Activated CD4-positive, alpha-beta T cell treated with anti-CD3 and anti-CD28 coated beads, Interleukin-2, Interleukin-6, amounts not matched to agents 100 ng/mL and 50 ng/mL, durations not matched to agents 16 hours and 8 hours (primary cell): ENCODE data around the gene FAM78B.

ENCODE experiments used
- DNase-seq: peaks from one replicate; pipeline ENCODE4 v3.0.0-alpha.2; 2020

FAM78B gene

DNA sequence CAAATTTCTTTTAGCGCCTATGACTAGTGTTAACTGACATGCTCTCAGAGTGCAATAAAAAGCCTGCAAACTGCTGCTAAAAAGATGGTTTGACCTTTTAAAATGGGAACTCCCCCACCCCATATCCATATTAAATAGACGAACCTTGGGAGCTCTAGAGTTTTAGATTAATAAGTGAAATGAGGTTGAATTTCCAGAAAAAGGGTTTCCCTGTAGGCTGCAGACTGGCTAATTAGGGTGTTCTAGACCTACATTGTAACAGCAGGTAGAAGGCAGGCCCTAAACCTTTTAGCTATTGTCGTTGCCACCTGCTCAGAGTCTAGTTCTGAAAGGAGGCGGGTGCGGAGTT lies 2.2 kb downstream of the FAM78B start:
- no peak for DNase-seq

GRCh38 chr1:166159656-166160055 lies 7.1 kb downstream of the FAM78B start:
- DNase-seq, result no peak

- no peak for DNase-seq
Observed at GRCh38 chr1:166156674-166157073, 10.1 kb downstream of the FAM78B start.

- DNase-seq, result no peak
Observed at GRCh38 chr1:166155108-166155507, 11.7 kb downstream of the FAM78B start.

GRCh38 chr1:166153525-166154314 lies 13.1 kb downstream of the FAM78B start:
- DNase-seq, result no peak

- no peak for DNase-seq
Observed at GRCh38 chr1:166152978-166153377, 13.8 kb downstream of the FAM78B start.

GRCh38 chr1:166151804-166152203 lies 15.0 kb downstream of the FAM78B start:
- no peak for DNase-seq

DNA sequence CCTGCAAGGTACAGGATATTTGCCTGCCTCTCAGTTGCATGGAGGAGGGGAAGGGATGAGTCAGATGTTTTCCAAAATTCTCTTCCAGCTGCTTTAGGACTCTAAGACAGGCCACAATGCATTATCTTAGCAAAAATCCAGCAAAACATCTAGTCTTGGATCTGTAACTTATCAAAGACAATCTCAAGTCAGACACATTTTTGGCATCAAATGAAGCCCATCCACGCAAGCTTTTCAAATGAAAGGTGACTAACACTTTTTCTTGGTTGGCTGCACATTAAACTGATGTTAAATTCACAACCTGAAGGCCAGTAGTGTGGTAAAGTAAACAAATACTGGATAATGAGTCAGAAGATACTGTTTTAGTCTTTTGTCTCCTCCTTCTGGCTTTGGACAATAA lies 21.3 kb downstream of the FAM78B start:
- no peak for DNase-seq

GRCh38 chr1:166141969-166142368 lies 24.8 kb downstream of the FAM78B start:
- no peak for DNase-seq

GRCh38 chr1:166140251-166140650 lies 26.6 kb downstream of the FAM78B start:
- DNase-seq, result no peak

DNA sequence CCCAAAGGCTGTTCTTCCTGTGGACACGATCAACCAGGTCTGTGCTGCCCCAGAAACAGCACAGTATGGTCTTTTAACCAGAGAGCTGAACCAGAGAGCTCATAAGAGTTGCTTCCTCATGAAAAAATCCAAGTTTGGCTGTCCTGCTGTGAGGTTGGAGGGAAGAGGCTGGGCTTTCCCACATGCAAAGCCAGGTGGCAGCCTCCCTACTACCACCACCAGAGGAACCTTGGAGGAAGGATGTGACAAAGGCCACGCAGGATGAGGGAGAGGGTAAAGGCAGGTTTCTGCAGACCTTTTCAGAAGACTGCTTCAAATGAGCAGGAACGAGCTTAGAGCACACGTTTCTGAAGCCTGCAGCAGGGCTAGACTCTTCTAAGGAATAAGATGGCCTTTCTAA lies 27.1 kb downstream of the FAM78B start:
- DNase-seq, result no peak

DNA sequence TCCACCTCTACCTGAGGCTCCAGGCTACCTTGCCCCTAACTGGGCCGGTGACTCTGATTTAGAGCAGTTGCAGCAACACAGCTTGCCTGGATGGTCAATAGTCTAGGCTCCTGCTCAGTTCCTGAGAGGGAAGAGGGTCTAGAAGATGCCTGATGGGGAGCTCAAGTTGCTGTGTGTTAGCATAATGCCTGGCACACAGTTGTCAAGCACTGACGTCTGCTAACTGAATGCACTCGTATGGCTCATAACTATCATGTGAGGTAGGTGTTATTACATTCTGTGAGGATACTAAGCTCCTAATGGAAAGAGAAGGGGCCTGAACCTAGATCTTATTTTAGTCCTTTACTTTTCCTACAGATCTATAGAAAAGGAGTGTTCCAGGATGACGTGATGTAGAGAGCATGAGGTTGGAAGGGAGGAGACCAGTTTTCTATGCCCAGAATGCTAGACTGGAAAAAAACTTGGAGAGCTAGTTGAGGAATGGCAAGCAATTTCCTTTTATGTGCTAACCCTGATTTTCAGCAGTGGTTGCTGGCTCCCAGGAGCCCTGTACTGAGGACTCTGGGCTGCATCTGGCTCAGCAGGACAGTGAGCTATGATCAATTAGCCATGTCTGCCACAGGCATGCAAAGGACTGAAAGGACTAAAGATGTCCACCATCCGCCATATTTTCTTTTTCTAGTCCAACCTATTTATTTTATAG lies 30.0 kb downstream of the FAM78B start:
- no peak for DNase-seq

DNA sequence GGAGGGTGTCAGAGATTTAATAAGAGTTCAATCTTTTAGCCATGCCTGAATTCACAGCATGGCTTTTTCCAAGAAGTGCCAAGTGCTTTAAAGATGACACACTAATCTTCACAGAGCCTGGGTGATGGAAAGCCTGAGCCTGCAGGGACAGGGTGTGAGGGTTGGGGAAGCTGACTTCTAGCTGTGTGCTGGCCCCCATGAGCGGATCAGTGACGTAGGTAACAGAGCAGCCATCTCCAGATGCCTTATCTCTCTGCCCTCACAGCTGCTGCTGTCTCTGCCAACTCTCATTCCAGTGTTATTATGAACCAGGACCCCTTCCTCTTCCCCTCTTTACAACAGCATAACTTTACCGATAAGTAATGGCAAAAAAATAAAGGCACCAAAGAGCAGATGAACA lies 30.6 kb downstream of the FAM78B start:
- DNase-seq, result no peak

DNA sequence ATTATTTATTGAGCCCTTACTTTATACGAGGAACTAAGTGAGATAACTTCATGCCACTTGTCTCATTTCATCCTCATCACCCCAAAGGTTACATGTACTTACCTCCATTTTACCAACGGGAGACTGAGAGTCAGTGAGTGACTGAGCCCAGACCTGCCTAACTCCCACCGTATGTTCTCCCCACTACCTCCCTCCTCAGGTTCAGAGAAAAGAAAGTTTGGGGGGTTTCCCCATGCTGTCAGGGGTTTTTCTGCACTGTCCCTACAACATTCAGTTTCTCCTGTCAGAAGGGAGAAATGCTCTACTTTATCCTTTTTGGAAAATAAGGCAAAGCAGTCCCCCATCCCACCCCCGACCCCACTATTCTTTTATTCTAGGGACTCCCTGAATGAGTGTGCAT lies 32.9 kb downstream of the FAM78B start:
- no peak for DNase-seq

GRCh38 chr1:166133276-166133841 lies 33.4 kb downstream of the FAM78B start:
- DNase-seq, result peak; percentile 19

- no peak for DNase-seq
Observed at GRCh38 chr1:166132496-166132895, 34.3 kb downstream of the FAM78B start.

- DNase-seq, result no peak
Observed at GRCh38 chr1:166129006-166129405, 37.8 kb downstream of the FAM78B start.

- DNase-seq, result no peak
Observed at GRCh38 chr1:166128195-166128594, 38.6 kb downstream of the FAM78B start.

DNA sequence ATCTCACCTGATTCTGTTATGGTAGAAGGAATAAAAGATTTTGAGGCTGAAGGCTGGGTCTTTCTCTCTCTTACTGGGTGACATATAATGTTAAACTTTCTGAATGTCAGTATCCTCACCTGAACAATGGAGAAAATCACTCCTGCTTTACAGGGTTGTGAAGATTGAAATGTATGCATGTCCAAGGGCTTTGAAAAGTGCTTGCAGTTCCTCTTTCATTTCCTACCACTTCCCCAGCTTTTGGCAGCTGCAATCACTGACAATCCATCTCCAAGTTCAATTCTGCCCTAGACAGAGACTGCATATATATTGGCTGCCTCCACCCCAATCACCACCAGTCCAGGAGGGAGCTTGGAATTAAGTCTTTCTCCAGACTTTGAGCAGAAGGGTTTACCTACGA lies 39.8 kb downstream of the FAM78B start:
- DNase-seq, result no peak

DNA sequence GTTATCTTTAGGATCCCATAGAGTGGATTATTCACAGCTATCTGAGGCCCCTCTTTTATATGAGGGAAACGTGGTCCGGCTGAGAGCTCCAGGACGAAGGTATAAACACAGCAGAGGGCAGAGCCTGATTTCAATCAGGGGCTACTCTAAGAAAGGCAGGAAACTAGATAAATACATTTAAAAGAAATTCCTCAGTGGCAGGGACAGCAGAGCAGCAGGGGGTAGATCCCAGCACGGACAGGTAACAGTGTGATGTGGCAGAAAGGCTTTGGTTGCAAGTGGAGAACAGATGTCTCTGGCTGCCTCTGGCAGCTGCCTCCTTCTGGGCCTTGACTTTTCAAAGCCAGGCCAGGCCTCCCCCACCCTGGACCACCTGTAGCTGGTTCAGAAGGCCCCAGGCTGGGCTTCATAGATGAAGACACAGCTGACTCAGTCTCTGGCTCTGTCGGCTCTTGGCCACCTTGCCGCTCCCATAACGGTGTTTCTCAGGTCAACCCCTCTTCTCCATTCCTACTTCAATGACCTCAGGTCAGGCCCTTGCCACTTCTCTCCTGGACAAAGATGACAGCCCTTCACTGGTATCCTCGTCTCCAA lies 43.8 kb downstream of the FAM78B start:
- no peak for DNase-seq

- no peak for DNase-seq
Observed at GRCh38 chr1:166121010-166121409, 45.8 kb downstream of the FAM78B start.

DNA sequence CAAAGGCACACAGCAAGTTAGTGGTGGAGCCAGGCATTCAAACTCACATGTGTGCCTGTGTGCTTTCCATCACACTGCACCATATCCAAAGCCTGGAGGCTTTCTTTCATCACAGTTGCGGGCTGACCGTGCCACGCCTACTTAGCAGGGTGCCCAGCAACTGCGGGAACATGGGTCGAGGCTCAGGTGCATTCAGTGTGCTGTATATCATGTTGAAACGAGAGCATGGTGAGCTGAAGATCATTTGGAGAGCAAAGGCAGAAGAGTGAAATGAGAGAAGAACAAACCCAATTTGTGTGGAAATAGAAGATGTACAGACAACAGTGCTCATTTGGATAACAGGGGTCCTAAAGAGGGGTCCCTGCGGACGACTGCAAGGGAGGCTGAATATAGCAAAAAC lies 46.5 kb downstream of the FAM78B start:
- DNase-seq, result no peak

DNA sequence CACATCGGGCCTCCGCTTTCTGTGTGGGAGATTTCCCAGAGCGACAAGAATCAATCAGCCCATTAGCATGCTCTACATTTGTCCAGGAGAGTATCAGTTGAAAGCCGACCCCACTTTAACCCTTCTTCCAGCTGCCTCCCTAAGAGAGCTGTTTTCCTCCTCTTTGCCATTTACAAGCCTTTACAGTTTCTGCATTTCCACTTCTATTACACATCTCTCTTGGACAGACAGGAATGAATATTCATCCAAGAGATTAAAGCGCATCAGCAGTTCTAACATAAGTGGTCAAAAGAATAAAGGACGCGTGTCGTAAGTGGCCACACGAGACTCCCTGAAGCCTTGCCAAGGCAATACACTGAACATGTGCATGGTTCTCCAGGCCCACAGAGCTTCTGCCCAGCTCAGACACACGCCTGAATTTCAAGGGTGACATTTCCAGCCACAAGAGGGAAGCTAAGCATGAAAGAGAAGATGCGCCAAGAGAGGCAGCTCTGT lies 47.3 kb downstream of the FAM78B start:
- DNase-seq, result no peak

DNA sequence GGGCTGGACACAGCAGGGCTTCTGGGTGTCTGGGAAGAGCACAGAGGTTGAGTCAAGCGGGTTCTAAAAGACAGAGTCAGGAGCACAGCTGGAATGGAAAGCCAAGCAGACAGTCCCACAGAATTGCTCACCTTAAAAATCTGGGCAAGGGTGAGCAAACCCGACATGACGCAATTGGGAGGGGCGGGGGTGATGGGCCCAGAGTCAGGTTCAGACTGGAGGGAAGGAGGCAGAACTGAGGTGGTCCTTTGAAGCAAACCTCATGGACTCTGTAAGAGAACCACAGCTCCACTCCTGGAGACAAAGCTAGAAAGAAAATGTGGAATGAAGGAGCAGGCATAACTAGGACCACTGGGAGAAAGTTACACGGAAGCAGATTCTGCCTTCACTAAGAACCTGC lies 49.0 kb downstream of the FAM78B start:
- DNase-seq, result no peak
